GM12878 (cell line): ENCODE results near the gene HBP1. TPM values are rescaled to one million over a fixed set of nuclear protein-coding genes. Genes with fewer than 3 reads are reported as not detected.

ENCODE experiments used
- BMI1 ChIP-seq: fragments of 450-650 bp; IDR thresholded peaks from 2 replicates; pipeline ENCODE4 v1.6.1; 2016; ENCODE audit warnings: mild to moderate bottlenecking, moderate library complexity, borderline replicate concordance
- CEBPB ChIP-seq, 2 experiments: fragments of 150-350 bp in 1 of 2; IDR thresholded peaks; 2 replicates each; pipeline ENCODE4 v1.6.1; 2012 to 2014; ENCODE audit warnings: low read depth in 2 of 2, low read length in 2 of 2, borderline replicate concordance in 1 of 2, inconsistent platforms in 1 of 2
- CEBPZ ChIP-seq: fragments of 150-350 bp; IDR thresholded peaks from 2 replicates; pipeline ENCODE4 v1.6.1; 2016; ENCODE audit warnings: low read depth, low read length
- CREM ChIP-seq: IDR thresholded peaks from 2 replicates; pipeline ENCODE4 v1.6.1; 2014; ENCODE audit warnings: antibody characterized with exemption, low read depth
- KAT2A ChIP-seq: conservative IDR thresholded peaks from 2 replicates; pipeline ENCODE4 v1.6.1; 2011; ENCODE audit warnings: low read depth, low read length; ENCODE audit not compliant: control insufficient read depth
- LARP7 ChIP-seq: fragments of 450-650 bp; IDR thresholded peaks from 2 replicates; pipeline ENCODE4 v1.6.1; 2017; ENCODE audit warnings: mild to moderate bottlenecking
- NR2F1 ChIP-seq: fragments of 450-650 bp; conservative IDR thresholded peaks from 2 replicates; pipeline ENCODE4 v1.6.1; 2017; ENCODE audit warnings: mild to moderate bottlenecking
- PAX8 ChIP-seq: fragments of 450-650 bp; IDR thresholded peaks from 2 replicates; pipeline ENCODE4 v1.6.1; 2017; ENCODE audit warnings: mild to moderate bottlenecking, moderate library complexity
- PML ChIP-seq: IDR thresholded peaks from 2 replicates; pipeline ENCODE4 v1.6.1; 2012; ENCODE audit warnings: low read length, inconsistent platforms
- POLR2AphosphoS5 ChIP-seq: IDR thresholded peaks from 2 replicates; pipeline ENCODE4 v1.6.1; 2011; ENCODE audit warnings: mild to moderate bottlenecking, low read length, inconsistent platforms
- RFX5 ChIP-seq: IDR thresholded peaks from 2 replicates; pipeline ENCODE4 v1.6.1; 2011; ENCODE audit warnings: low read depth, low read length, improper control_type of control experiment
- SIX5 ChIP-seq: IDR thresholded peaks from 2 replicates; pipeline ENCODE4 v1.6.1; 2011; ENCODE audit warnings: mild to moderate bottlenecking, low read depth, low read length, moderate library complexity; ENCODE audit not compliant: severe bottlenecking
- STAT1 ChIP-seq: fragments of 450-650 bp; conservative IDR thresholded peaks from 2 replicates; pipeline ENCODE4 v1.6.1; 2014; ENCODE audit warnings: antibody characterized with exemption, mild to moderate bottlenecking
- STAT3 ChIP-seq: IDR thresholded peaks from 2 replicates; pipeline ENCODE4 v1.6.1; 2011; ENCODE audit warnings: low read depth, low read length, improper control_type of control experiment
- ZNF207 ChIP-seq: fragments of 450-650 bp; IDR thresholded peaks from 2 replicates; pipeline ENCODE4 v1.6.1; 2014; ENCODE audit warnings: antibody characterized with exemption, mild to moderate bottlenecking, borderline replicate concordance
- ZNF274 ChIP-seq: IDR thresholded peaks from one replicate; pipeline ENCODE4 v1.8.0; 2011; ENCODE audit not compliant: insufficient read length, insufficient read depth
- polyA plus RNA-seq, 11 experiments: library from polyadenylated mRNA; depleted of rRNA in 4 of 11; unstranded in 6 of 11; stranded (reverse) in 5 of 11; fragments of >200 nt; fragmentation: Nextera tagmentation in 4 of 11; fragmentation: Illumina TruSeq in 1 of 11; extraction: Ambion mirVana in 4 of 11; extraction: Trizol in 1 of 11; gene quantifications; 1 replicate in 1 of 11; 2 replicates in 10 of 11; pipeline versions ENCODE4 v1.2.1 to v1.2.3, GENCODE V29; 2011 to 2016; ENCODE audit warnings: inconsistent platforms in 2 of 11, missing spikeins in 2 of 11, low read depth in 1 of 11
- total RNA-seq, 4 experiments: library from RNA; depleted of rRNA in 3 of 4; stranded (reverse); fragments of >200 nt in 3 of 4; fragmentation: Illumina TruSeq in 1 of 4; extraction: Trizol in 1 of 4; gene quantifications; 2 replicates each; pipeline versions ENCODE4 v1.2.1 to v1.2.3, GENCODE V29; 2013 to 2021
- TF ChIP-seq, protein P1 (sequence below): fragments of 450-650 bp; conservative IDR thresholded peaks from 2 replicates; pipeline ENCODE4 v1.6.1; 2017; ENCODE audit warnings: mild to moderate bottlenecking, moderate library complexity
- TF ChIP-seq, protein P2 (sequence below): fragments of 450-650 bp; IDR thresholded peaks from 2 replicates; pipeline ENCODE4 v1.6.1; 2017; ENCODE audit warnings: borderline replicate concordance
- TF ChIP-seq, protein P3 (sequence below): fragments of 450-650 bp; IDR thresholded peaks from 2 replicates; pipeline ENCODE4 v1.6.1; 2017; ENCODE audit warnings: mild to moderate bottlenecking, moderate library complexity

HBP1 gene
- total and polyA plus RNA-seq, 10 of the 15 experiments (the other 5 are each of a cell fraction or from before 2014, with no cell fraction given): 5.8 to 30.9 (median 9.4) TPM

DNA sequence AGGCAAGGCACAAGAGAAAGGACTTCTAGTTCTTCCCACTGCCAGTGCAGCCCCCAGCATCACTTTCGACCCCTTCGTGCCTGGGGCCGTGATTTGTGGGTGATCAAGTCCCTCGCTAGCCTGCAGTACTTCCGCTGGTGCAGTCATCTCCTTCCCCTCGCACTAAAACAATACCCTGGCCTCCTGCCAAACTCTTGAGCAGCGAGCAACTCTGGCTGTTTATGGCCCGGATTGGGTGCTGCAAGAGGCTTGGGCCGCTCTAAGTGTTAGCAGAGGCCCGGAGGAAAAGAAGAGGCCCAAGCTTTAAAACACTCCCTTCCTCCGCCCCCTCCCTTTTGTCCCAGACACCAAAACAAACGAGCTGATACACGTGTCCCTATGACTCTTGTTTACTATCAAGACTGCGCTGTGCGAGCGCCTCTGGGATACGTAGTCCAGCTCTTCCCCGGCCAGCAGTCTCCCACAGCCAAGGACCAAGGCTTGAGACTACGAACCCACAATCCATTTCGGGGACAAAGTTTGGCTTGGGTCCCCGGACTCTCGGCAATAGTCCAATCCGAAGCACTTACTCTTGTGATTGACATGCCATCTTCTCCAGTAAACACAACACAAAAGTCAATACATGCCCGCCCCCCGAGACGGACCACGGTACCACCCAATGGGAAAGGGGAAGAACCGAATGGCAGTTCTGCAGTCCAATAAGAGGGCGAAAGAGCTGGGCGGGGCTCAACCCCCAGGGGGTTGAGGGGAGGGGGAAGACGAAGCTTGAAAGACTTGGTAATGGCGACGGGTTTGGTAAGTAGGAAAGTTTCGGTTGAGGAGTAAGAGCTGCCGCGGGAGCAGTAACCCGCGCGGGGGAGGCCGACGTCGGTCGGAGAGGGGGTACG, at the start of gene HBP1 (continued):
- TF ChIP-seq CREM (peak; percentile 96), RFX5 (no peak), POLR2AphosphoS5 (no peak; the same call in none of the 2 replicates), ZNF207 (no peak), CEBPB (IDR thresholded peaks at IDR 0.05; ENCODE audit: borderline replicate concordance in 1 of 2, low read depth in 2 of 2, low read length in 2 of 2) (no peak), STAT1 (0 out of 2 replicates have a peak, but pooled peaks have one; percentile 19), BMI1 (no peak), NR2F1 (0 out of 2 replicates have a peak, but pooled peaks have one; percentile 10), CEBPZ (peak; percentile 97), KAT2A (no peak), SIX5 (peak; percentile 89), PML (no peak; the same call in 1 of the 2 replicates), ZNF274 (no peak), STAT3 (no peak), PAX8 (no peak), LARP7 (no peak)
- TF ChIP-seq, protein P1, sequence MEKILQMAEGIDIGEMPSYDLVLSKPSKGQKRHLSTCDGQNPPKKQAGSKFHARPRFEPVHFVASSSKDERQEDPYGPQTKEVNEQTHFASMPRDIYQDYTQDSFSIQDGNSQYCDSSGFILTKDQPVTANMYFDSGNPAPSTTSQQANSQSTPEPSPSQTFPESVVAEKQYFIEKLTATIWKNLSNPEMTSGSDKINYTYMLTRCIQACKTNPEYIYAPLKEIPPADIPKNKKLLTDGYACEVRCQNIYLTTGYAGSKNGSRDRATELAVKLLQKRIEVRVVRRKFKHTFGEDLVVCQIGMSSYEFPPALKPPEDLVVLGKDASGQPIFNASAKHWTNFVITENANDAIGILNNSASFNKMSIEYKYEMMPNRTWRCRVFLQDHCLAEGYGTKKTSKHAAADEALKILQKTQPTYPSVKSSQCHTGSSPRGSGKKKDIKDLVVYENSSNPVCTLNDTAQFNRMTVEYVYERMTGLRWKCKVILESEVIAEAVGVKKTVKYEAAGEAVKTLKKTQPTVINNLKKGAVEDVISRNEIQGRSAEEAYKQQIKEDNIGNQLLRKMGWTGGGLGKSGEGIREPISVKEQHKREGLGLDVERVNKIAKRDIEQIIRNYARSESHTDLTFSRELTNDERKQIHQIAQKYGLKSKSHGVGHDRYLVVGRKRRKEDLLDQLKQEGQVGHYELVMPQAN: peak; percentile 98
- TF ChIP-seq, protein P2, sequence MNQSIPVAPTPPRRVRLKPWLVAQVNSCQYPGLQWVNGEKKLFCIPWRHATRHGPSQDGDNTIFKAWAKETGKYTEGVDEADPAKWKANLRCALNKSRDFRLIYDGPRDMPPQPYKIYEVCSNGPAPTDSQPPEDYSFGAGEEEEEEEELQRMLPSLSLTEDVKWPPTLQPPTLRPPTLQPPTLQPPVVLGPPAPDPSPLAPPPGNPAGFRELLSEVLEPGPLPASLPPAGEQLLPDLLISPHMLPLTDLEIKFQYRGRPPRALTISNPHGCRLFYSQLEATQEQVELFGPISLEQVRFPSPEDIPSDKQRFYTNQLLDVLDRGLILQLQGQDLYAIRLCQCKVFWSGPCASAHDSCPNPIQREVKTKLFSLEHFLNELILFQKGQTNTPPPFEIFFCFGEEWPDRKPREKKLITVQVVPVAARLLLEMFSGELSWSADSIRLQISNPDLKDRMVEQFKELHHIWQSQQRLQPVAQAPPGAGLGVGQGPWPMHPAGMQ: no peak
- TF ChIP-seq, protein P3, sequence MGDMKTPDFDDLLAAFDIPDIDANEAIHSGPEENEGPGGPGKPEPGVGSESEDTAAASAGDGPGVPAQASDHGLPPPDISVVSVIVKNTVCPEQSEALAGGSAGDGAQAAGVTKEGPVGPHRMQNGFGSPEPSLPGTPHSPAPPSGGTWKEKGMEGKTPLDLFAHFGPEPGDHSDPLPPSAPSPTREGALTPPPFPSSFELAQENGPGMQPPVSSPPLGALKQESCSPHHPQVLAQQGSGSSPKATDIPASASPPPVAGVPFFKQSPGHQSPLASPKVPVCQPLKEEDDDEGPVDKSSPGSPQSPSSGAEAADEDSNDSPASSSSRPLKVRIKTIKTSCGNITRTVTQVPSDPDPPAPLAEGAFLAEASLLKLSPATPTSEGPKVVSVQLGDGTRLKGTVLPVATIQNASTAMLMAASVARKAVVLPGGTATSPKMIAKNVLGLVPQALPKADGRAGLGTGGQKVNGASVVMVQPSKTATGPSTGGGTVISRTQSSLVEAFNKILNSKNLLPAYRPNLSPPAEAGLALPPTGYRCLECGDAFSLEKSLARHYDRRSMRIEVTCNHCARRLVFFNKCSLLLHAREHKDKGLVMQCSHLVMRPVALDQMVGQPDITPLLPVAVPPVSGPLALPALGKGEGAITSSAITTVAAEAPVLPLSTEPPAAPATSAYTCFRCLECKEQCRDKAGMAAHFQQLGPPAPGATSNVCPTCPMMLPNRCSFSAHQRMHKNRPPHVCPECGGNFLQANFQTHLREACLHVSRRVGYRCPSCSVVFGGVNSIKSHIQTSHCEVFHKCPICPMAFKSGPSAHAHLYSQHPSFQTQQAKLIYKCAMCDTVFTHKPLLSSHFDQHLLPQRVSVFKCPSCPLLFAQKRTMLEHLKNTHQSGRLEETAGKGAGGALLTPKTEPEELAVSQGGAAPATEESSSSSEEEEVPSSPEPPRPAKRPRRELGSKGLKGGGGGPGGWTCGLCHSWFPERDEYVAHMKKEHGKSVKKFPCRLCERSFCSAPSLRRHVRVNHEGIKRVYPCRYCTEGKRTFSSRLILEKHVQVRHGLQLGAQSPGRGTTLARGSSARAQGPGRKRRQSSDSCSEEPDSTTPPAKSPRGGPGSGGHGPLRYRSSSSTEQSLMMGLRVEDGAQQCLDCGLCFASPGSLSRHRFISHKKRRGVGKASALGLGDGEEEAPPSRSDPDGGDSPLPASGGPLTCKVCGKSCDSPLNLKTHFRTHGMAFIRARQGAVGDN: peak; percentile 52; the same call in 1 of the 2 replicates
